MCF 10A (cell line): ENCODE results near the gene C9orf43. TPM values are rescaled to one million over a fixed set of nuclear protein-coding genes. Genes with fewer than 3 reads are reported as not detected.
A peak's percentile ranks its signal among the peaks of the same experiment; 100 is the strongest.
"Not testable (repeated sequence)": the region's sequence is repeated elsewhere in the genome, so short reads cannot be mapped to it uniquely, and the experiment has no call there.

Experiments
- BruUV-seq: library from RNA; stranded (reverse); fragments of 400-500 nt; replicated peaks from 2 replicates; lab custom pipeline; 2021; lab: Mats Ljungman, UMichigan
- CTCF ChIA-PET: fragments of 300-600 bp; sonication (Branson Sonifier 250); formaldehyde crosslinking; extraction: SDS; loops from one replicate; lab custom pipeline; 2021; ENCODE audit warnings: antibody characterized with exemption, inconsistent platforms; lab: Yijun Ruan, JAX
- POLR2A ChIA-PET: fragments of 300-600, 350-650 bp; sonication (Branson Sonifier 250); formaldehyde crosslinking; extraction: SDS; loops from one replicate; lab custom pipeline; 2020; ENCODE audit warnings: antibody characterized with exemption, inconsistent platforms; lab: Yijun Ruan, JAX
- DNase-seq: peaks from one replicate; pipeline ENCODE4 v3.0.0-alpha.2; 2018; ENCODE audit not compliant: unreplicated experiment
- H3K27ac Mint-ChIP-seq: one replicate; pipeline ENCODE4 v1.8.0; 2022; ENCODE audit warnings: mild to moderate bottlenecking, low read depth, mixed read lengths; ENCODE audit not compliant: unreplicated experiment
- H3K27me3 Mint-ChIP-seq: one replicate; pipeline ENCODE4 v1.8.0; 2022; ENCODE audit warnings: mixed read lengths; ENCODE audit not compliant: insufficient read depth, unreplicated experiment
- H3K36me3 Mint-ChIP-seq: one replicate; pipeline ENCODE4 v1.8.0; 2022; ENCODE audit warnings: mild to moderate bottlenecking, moderate library complexity, mixed read lengths; ENCODE audit not compliant: insufficient read depth, unreplicated experiment
- H3K4me1 Mint-ChIP-seq: one replicate; pipeline ENCODE4 v1.8.0; 2022; ENCODE audit warnings: mixed read lengths; ENCODE audit not compliant: insufficient read depth, unreplicated experiment
- H3K4me3 Mint-ChIP-seq: one replicate; pipeline ENCODE4 v1.8.0; 2022; ENCODE audit warnings: mild to moderate bottlenecking, moderate library complexity, mixed read lengths; ENCODE audit not compliant: unreplicated experiment
- H3K9me3 Mint-ChIP-seq: one replicate; pipeline ENCODE4 v1.8.0; 2022; ENCODE audit warnings: mixed read lengths; ENCODE audit not compliant: unreplicated experiment
- CTCF ChIP-seq: fragments of 200-600 bp; IDR thresholded peaks from one replicate; pipeline ENCODE4 v1.8.0; 2022; ENCODE audit warnings: antibody characterized with exemption, mild to moderate bottlenecking; ENCODE audit not compliant: unreplicated experiment
- intact Hi-C: fragments of 100-400 bp; cut with micrococcal nuclease; formaldehyde crosslinking; loops from 2 replicates; pipeline ENCODE4 v1.14.1; 2022
- total RNA-seq: library from RNA; stranded (reverse); gene quantifications from 2 replicates; pipeline ENCODE4 v1.2.3, GENCODE V29; 2022

Gene C9orf43
- total RNA-seq, 1 experiment from 2014 or later = 0.84 TPM

GRCh38 chr9:113364951-113365350 lies 45.6 kb upstream of the C9orf43 start:
- H3K4me3 Mint-ChIP-seq = no peak overlapping the region
- POLR2A ChIA-PET = no interaction called here

GRCh38 chr9:113365652-113366051 lies 44.9 kb upstream of the C9orf43 start:
- H3K9me3 Mint-ChIP-seq, intact Hi-C loops, H3K36me3 Mint-ChIP-seq, BruUV-seq, H3K27me3 Mint-ChIP-seq, H3K4me3 Mint-ChIP-seq, H3K27ac Mint-ChIP-seq: not testable (repeated sequence)
- ChIA-PET CTCF (interaction anchor here (0.7 to 1.2 kb wide), 3 partner anchors 14 to 1676 kb away, joined by 3 to 4 read pairs (median 3); no protein-coding TSS in a partner anchor), POLR2A (interaction anchor here (0.7 to 1.4 kb wide), 2 partner anchors 36 to 90 kb away, joined by 3 read pairs; partner anchors contain the start of genes CDC26 and PRPF4)
- peak; percentile 42 for DNase-seq
- peaks cover 15% of the 10 kb centered on the region for H3K4me1 Mint-ChIP-seq

More at GRCh38 chr9:113364951-113365350, 45.6 kb upstream of the C9orf43 start:
- CTCF ChIA-PET = interaction anchor here (0.5 to 1.2 kb wide), 4 partner anchors 13 to 213 kb away, joined by 3 to 4 read pairs (median 3); no protein-coding TSS in a partner anchor
- no peak for DNase-seq
- Mint-ChIP-seq H3K27me3 (no peaks in the 10 kb centered on the region), H3K36me3 (no peaks in the 10 kb centered on the region), H3K9me3 (no peaks in the 10 kb centered on the region), H3K4me1 (peaks cover 15% of the 10 kb centered on the region), H3K27ac (no peak overlapping the region)
- no TSS peak for BruUV-seq
- TF ChIP-seq CTCF = no peak
- intact Hi-C loops = no loop called here

- H3K4me1 Mint-ChIP-seq = peaks cover 9% of the 10 kb centered on the region
- H3K27me3 Mint-ChIP-seq = no peaks in the 10 kb centered on the region
- no peaks in the 10 kb centered on the region for H3K9me3 Mint-ChIP-seq
- CTCF ChIA-PET = interaction anchor here (1.1 kb wide), 1 partner anchor 286 kb away, joined by 3 read pairs; no protein-coding TSS in a partner anchor
- POLR2A ChIA-PET = interaction anchor here (0.6 kb wide), 1 partner anchor 29 kb away, joined by 3 read pairs; no protein-coding TSS in a partner anchor
- no TSS peak for BruUV-seq
- TF ChIP-seq CTCF = no peak
- no peak overlapping the region for H3K4me3 Mint-ChIP-seq
- peaks cover 6% of the 10 kb centered on the region for H3K36me3 Mint-ChIP-seq
- H3K27ac Mint-ChIP-seq = no peak overlapping the region
- intact Hi-C loops = no loop called here
- DNase-seq = no peak
Observed at GRCh38 chr9:113368348-113368981, 42.1 kb upstream of the C9orf43 start.

- ChIA-PET CTCF (interaction anchor here (0.7 kb wide), 1 partner anchor 33 kb away, joined by 3 read pairs; no protein-coding TSS in a partner anchor), POLR2A (interaction anchor here (0.6 kb wide), 1 partner anchor 30 kb away, joined by 3 read pairs; no protein-coding TSS in a partner anchor)
- Mint-ChIP-seq H3K4me3 (no peak overlapping the region), H3K4me1 (peaks cover 9% of the 10 kb centered on the region), H3K36me3 (peaks cover 6% of the 10 kb centered on the region), H3K27ac (no peak overlapping the region), H3K9me3 (no peaks in the 10 kb centered on the region), H3K27me3 (no peaks in the 10 kb centered on the region)
- intact Hi-C loops = no loop called here
- TF ChIP-seq CTCF = no peak
- no TSS peak for BruUV-seq
- no peak for DNase-seq
Observed at GRCh38 chr9:113368982-113369854, 41.3 kb upstream of the C9orf43 start.
